ENCODE data around the gene SOCS6.

DNA sequence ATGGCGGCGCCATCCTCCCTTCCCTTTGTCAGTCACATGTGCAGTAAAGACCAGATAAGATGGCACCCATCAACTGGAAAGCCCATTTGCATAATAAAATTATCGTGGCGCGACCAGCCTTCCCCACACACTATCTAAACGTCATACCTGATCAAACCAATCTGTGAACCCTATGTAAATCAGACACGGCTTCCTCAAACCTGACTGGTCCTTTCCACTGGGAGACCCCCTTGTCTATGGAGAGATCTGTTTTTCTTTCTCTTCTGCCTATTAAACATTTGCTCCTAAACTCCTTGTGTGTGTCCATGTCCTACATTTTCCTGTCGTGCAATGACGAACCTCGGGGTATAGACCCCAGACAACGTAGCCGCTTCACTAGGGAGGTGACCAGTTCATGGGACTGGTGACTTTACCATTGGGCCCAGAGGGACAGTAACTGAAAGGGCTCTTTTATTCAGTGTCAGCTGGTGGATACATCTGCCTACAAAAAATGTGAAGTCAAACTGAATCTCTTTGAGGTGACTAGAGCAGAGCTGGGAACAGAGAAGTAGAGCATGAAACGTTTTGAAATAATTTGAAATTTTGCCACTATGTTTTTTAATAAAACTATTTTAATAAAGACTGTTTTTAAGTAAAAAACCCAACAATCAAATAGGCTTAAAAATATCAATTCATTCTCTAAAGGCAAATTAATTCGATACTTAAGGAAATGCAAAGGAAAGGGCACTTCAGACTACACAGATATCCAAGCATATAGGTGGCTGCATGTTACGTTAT, 87.5 kb downstream of the SOCS6 start:
- no peak for TF ChIP-seq CTCF (IDR thresholded peaks at IDR 0.05)
- TF ChIP-seq POLR2A (IDR thresholded peaks at IDR 0.05), result no peak
